HepG2 (cell line): ENCODE measurements around the gene PCSK7.
A peak's percentile ranks its signal among the peaks of the same experiment; 100 is the strongest.

Experiments used
- CEBPB ChIP-seq: IDR thresholded peaks from 2 replicates; pipeline ENCODE4 v1.6.1; 2011; ENCODE audit warnings: low read depth, low read length, improper control_type of control experiment, borderline replicate concordance
- CTCF ChIP-seq: sonication (generic); formaldehyde crosslinking; IDR thresholded peaks from 2 replicates; pipeline ENCODE4 v1.5.0; 2020; ENCODE audit warnings: mild to moderate bottlenecking, missing genetic modification reagents, moderate library complexity
- HNRNPUL1 ChIP-seq: fragments of 200-400 bp; formaldehyde crosslinking; IDR thresholded peaks from 2 replicates; pipeline ENCODE4 v1.6.1; 2017; ENCODE audit warnings: low read depth, mild to moderate bottlenecking, low read length, moderate library complexity
- ISL2 ChIP-seq: sonication (generic); formaldehyde crosslinking; IDR thresholded peaks from 2 replicates; pipeline ENCODE4 v1.5.0; 2020; ENCODE audit warnings: missing genetic modification reagents
- MLX ChIP-seq: IDR thresholded peaks from 2 replicates; pipeline ENCODE4 v1.6.1; 2016
- PHF8 ChIP-seq: sonication (generic); formaldehyde crosslinking; IDR thresholded peaks from 2 replicates; pipeline ENCODE4 v1.5.0; 2020; ENCODE audit warnings: missing genetic modification reagents
- ZNF253 ChIP-seq: sonication (generic); formaldehyde crosslinking; IDR thresholded peaks from 2 replicates; pipeline ENCODE4 v1.8.0; 2022; ENCODE audit warnings: mild to moderate bottlenecking, missing genetic modification reagents, borderline replicate concordance
- ZNF337 ChIP-seq: sonication (generic); formaldehyde crosslinking; IDR thresholded peaks from 2 replicates; pipeline ENCODE4 v1.5.1; 2020; ENCODE audit warnings: missing genetic modification reagents, low read depth, mild to moderate bottlenecking, borderline replicate concordance
- ZNF776 ChIP-seq: sonication (generic); formaldehyde crosslinking; IDR thresholded peaks from 2 replicates; pipeline ENCODE4 v1.4.0; 2020; ENCODE audit warnings: mild to moderate bottlenecking, missing genetic modification reagents

GRCh38 chr11:117180661-117181585 is 51.0 kb downstream of the PCSK7 start:
- TF ChIP-seq CEBPB (no peak), MLX (CRISPR knock-in tag) (no peak), CTCF (CRISPR knock-in tag) (peak; percentile 88), PHF8 (CRISPR knock-in tag) (no peak), ZNF253 (CRISPR knock-in tag) (no peak), HNRNPUL1 (no peak), ISL2 (CRISPR knock-in tag) (no peak), ZNF776 (CRISPR knock-in tag) (no peak), ZNF337 (CRISPR knock-in tag) (no peak)
